Esophagus squamous epithelium (tissue), 4 donors: ENCODE results near the gene CPNE6.

ENCODE experiments used
- POLR2A ChIP-seq, 4 donors: fragments of 450-650 bp; IDR thresholded peaks; one replicate each; pipeline ENCODE4 v1.6.1; 2017; ENCODE audit warnings: antibody characterized with exemption in 4 of 4, mild to moderate bottlenecking in 4 of 4, moderate library complexity in 3 of 4
- TF ChIP-seq, protein P1 (sequence below), 6 experiments: fragments of 450-650 bp in 4 of 6; fragments of 200-600 bp in 2 of 6; sonication (generic) in 2 of 6; IDR thresholded peaks; one replicate each; pipeline ENCODE4 v1.5.1; 2016 to 2019; ENCODE audit warnings: antibody characterized with exemption in 6 of 6, mild to moderate bottlenecking in 4 of 6, moderate library complexity in 4 of 6

GRCh38 chr14:24056800-24057184 is 14.6 kb upstream of the CPNE6 start:
- TF ChIP-seq, protein P1, sequence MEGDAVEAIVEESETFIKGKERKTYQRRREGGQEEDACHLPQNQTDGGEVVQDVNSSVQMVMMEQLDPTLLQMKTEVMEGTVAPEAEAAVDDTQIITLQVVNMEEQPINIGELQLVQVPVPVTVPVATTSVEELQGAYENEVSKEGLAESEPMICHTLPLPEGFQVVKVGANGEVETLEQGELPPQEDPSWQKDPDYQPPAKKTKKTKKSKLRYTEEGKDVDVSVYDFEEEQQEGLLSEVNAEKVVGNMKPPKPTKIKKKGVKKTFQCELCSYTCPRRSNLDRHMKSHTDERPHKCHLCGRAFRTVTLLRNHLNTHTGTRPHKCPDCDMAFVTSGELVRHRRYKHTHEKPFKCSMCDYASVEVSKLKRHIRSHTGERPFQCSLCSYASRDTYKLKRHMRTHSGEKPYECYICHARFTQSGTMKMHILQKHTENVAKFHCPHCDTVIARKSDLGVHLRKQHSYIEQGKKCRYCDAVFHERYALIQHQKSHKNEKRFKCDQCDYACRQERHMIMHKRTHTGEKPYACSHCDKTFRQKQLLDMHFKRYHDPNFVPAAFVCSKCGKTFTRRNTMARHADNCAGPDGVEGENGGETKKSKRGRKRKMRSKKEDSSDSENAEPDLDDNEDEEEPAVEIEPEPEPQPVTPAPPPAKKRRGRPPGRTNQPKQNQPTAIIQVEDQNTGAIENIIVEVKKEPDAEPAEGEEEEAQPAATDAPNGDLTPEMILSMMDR (IDR thresholded peaks at IDR 0.05), result no peak
- no peak for TF ChIP-seq POLR2A (IDR thresholded peaks at IDR 0.05)
